GM23248 (cell line): ENCODE measurements around the gene ZSWIM4. TPM values are rescaled to one million over a fixed set of nuclear protein-coding genes. Genes with fewer than 3 reads are reported as not detected.

Source experiments
- DNase-seq: peaks from one replicate; pipeline ENCODE4 v3.0.0-alpha.2; 2015
- H2AFZ ChIP-seq: fragments of 200-600 bp; sonication (generic); 2 replicates; pipeline ENCODE4 v1.6.1; 2016; ENCODE audit warnings: antibody characterized with exemption
- H3F3A ChIP-seq: fragments of 200-600 bp; sonication (generic); 2 replicates; pipeline ENCODE4 v1.6.1; 2016; ENCODE audit warnings: mild to moderate bottlenecking, antibody characterized with exemption, mixed run types; ENCODE audit not compliant: insufficient read depth
- H3K27ac ChIP-seq: fragments of 200-600 bp; sonication (generic); 2 replicates; pipeline ENCODE4 v1.5.1; 2016; ENCODE audit warnings: mild to moderate bottlenecking
- H3K27me3 ChIP-seq: fragments of 200-600 bp; sonication (generic); replicated peaks from 2 replicates; pipeline ENCODE4 v1.6.1; 2016; ENCODE audit warnings: mild to moderate bottlenecking; ENCODE audit not compliant: insufficient read depth
- H3K36me3 ChIP-seq: fragments of 200-600 bp; sonication (generic); 2 replicates; pipeline ENCODE4 v1.6.1; 2016; ENCODE audit warnings: low read depth, mild to moderate bottlenecking
- H3K4me1 ChIP-seq: fragments of 200-600 bp; sonication (generic); 2 replicates; pipeline ENCODE4 v1.6.1; 2016; ENCODE audit warnings: mild to moderate bottlenecking; ENCODE audit not compliant: insufficient read depth
- H3K4me2 ChIP-seq: fragments of 200-600 bp; sonication (generic); one replicate; pipeline ENCODE4 v1.6.1; 2016; ENCODE audit warnings: mild to moderate bottlenecking; ENCODE audit not compliant: unreplicated experiment
- H3K4me3 ChIP-seq: fragments of 200-600 bp; sonication (generic); 2 replicates; pipeline ENCODE4 v1.5.1; 2016; ENCODE audit warnings: mild to moderate bottlenecking
- H3K79me2 ChIP-seq: fragments of 200-600 bp; sonication (generic); 2 replicates; pipeline ENCODE4 v1.6.1; 2016; ENCODE audit warnings: mild to moderate bottlenecking; ENCODE audit not compliant: insufficient read depth
- H3K9ac ChIP-seq: fragments of 200-600 bp; sonication (generic); 2 replicates; pipeline ENCODE4 v1.6.1; 2016; ENCODE audit warnings: mild to moderate bottlenecking
- H3K9me2 ChIP-seq: fragments of 200-600 bp; sonication (generic); 2 replicates; pipeline ENCODE4 v1.6.1; 2016; ENCODE audit warnings: mixed run types, mild to moderate bottlenecking, moderate library complexity; ENCODE audit not compliant: insufficient read depth
- H3K9me3 ChIP-seq: fragments of 200-600 bp; sonication (generic); one replicate; pipeline ENCODE4 v1.6.1; 2017; ENCODE audit warnings: low read depth
- H4K20me1 ChIP-seq: fragments of 200-600 bp; sonication (generic); 2 replicates; pipeline ENCODE4 v1.6.0; 2016; ENCODE audit not compliant: insufficient read depth
- EZH2 ChIP-seq: fragments of 200-600 bp; sonication (generic); IDR thresholded peaks from 2 replicates; pipeline ENCODE4 v1.6.1; 2018; ENCODE audit warnings: antibody characterized with exemption, mild to moderate bottlenecking; ENCODE audit not compliant: insufficient read depth, poor library complexity, severe bottlenecking
- EZH2phosphoT487 ChIP-seq: fragments of 200-600 bp; sonication (generic); IDR thresholded peaks from 2 replicates; pipeline ENCODE4 v1.6.1; 2018; ENCODE audit warnings: antibody characterized with exemption, moderate library complexity, mild to moderate bottlenecking, low read depth; ENCODE audit not compliant: insufficient read depth
- WGBS, 2 experiments: methylation state at CpG; one replicate each; pipeline ENCODE4 v1.1.6; 2015 to 2017; ENCODE audit warnings: low lambda C conversion rate in 2 of 2, low coverage in 1 of 2; ENCODE audit errors: missing lambda C conversion rate in 2 of 2; 5-methylcytosine and 5-hydroxymethylcytosine counted together
- in situ Hi-C: fragments of 300-500 bp; cut with MboI; formaldehyde crosslinking; loops from 2 replicates; pipeline ENCODE4 v1.15.0; 2020
- polyA plus RNA-seq: library from polyadenylated mRNA; unstranded; fragments of >200 nt; fragmentation: Nextera tagmentation; extraction: Ambion mirVana; gene quantifications from 2 replicates; pipeline ENCODE4 v1.2.1, GENCODE V29; 2016
- total RNA-seq: library from RNA; depleted of rRNA; stranded (reverse); fragments of >200 nt; shearing (Covaris generic); gene quantifications from 2 replicates; pipeline ENCODE4 v1.2.3, GENCODE V29; 2014

ZSWIM4 gene
- total and polyA plus RNA-seq, 2 experiments from 2014 or later: 0.81 to 2.9 TPM

DNA sequence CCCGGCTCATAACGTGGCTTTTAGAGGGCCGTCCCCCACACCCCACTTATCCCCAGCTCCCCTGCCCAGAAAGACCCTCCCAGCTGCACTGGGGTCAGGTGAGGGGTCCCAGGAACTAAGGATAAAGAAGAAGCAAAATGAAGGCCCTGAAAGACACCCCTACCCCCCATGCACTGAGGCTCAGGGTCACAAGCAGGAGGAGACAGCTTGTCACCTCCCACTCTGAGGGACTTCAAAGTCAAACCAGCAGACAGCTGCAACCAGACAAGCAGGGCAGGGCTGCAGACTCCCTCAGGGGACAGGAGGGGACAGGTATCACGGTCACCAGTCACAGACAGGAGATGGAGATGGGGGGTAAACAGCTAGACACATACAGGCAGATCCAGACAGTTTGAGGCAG lies 75.6 kb downstream of the ZSWIM4 start:
- Histone ChIP-seq H3K79me2 (no peaks in the 10 kb centered on the region), H3F3A (no peaks in the 10 kb centered on the region), H3K9me3 (no peaks in the 10 kb centered on the region), H3K4me3 (no peak overlapping the region), H3K9ac (no peak overlapping the region), H3K27ac (no peak overlapping the region), H3K36me3 (no peaks in the 10 kb centered on the region), H4K20me1 (no peaks in the 10 kb centered on the region), H3K4me1 (no peaks in the 10 kb centered on the region), H3K27me3 (no peaks in the 10 kb centered on the region), H3K4me2 (no peak overlapping the region), H2AFZ (no peak overlapping the region), H3K9me2 (no peaks in the 10 kb centered on the region)
- TF ChIP-seq EZH2 (no peak), EZH2phosphoT487 (no peak)
- WGBS, 2 experiments: 98 to 100% methylated on average over 4 of the region's 4 CpGs
- in situ Hi-C loops: no loop called here
- DNase-seq: no peak

DNA sequence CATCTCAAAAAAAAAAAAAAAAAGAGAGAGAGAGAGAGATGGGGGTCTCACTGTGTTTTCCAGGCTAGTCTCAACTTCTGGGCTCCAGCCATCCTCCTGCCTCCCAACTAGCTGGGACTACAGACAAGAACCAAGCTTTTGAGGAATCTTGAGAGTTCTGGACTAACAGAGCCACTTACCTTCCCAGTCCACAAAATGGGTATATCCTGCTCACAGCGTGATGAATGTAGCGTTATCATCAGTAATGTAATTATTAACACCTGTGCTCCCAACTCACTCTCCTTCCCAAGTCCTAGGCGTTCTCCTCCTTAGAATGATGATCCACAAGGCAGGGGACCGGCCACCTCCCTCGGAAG lies 77.1 kb downstream of the ZSWIM4 start:
- Histone ChIP-seq H3K9ac (no peak overlapping the region), H3K9me2 (no peaks in the 10 kb centered on the region), H3K4me2 (no peak overlapping the region), H3F3A (no peaks in the 10 kb centered on the region), H3K36me3 (no peaks in the 10 kb centered on the region), H3K4me3 (no peak overlapping the region), H4K20me1 (no peaks in the 10 kb centered on the region), H3K4me1 (no peaks in the 10 kb centered on the region), H3K27me3 (no peaks in the 10 kb centered on the region), H3K9me3 (no peaks in the 10 kb centered on the region), H3K79me2 (no peaks in the 10 kb centered on the region), H3K27ac (no peak overlapping the region), H2AFZ (no peak overlapping the region)
- DNase-seq: no peak
- TF ChIP-seq EZH2 (no peak), EZH2phosphoT487 (no peak)
- in situ Hi-C loops: no loop called here
- 94 to 97% methylated on average over 5 of the region's 5 CpGs for WGBS, 2 experiments

DNA sequence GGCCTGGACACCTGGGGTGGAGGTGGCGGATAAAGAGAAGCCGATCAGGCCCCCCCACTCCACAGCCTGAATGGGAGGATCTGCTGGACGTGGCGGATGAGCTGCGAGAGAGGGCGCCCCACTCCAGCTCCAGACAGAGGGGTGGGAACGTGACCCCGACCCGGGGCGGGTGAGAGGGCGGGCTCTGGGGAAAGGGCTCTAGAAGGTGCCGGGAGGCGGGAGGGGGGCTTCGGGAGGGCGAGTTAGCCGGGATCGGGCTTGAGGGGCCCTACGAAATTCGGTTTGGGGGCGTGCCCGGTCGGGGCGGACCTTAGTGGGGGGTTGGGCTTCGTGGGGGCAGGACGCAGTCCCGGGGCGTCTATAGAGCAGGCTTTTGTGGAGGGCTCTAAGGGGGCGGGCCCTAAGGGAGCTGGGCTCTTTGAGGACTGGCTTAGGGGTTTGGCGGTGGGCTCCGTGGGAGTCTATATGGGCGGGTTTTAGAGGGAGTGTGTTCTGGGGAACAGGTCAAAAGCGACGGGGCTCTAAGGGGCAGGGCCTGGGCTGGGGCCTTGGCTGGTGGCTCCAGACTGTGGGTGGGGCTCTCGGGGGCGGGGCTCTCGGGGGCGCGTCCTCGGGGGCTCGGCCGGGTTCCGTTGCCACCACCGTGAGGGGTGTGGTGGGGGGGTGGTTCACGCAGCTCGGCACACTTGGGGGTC lies 77.6 kb downstream of the ZSWIM4 start:
- Histone ChIP-seq H3K9ac (no peak overlapping the region), H4K20me1 (no peaks in the 10 kb centered on the region), H3K9me3 (no peaks in the 10 kb centered on the region), H3K9me2 (no peaks in the 10 kb centered on the region), H3K79me2 (no peaks in the 10 kb centered on the region), H3K4me1 (no peaks in the 10 kb centered on the region), H3K4me2 (no peak overlapping the region), H3K27me3 (no peaks in the 10 kb centered on the region), H3F3A (no peaks in the 10 kb centered on the region), H2AFZ (peak overlapping the region; percentile 42; the same call in 1 of the 2 replicates), H3K36me3 (no peaks in the 10 kb centered on the region), H3K27ac (no peak overlapping the region), H3K4me3 (0 out of 2 replicates have a peak overlapping the region, but pooled peaks have one; percentile 2)
- DNase-seq: no peak
- in situ Hi-C loops: no loop called here
- 21 to 31% methylated on average over 19 to 41 of the region's 45 CpGs for WGBS, 2 experiments
- no peak for TF ChIP-seq EZH2phosphoT487
- TF ChIP-seq EZH2: no peak

- Histone ChIP-seq H3K27me3 (no peaks in the 10 kb centered on the region), H4K20me1 (no peaks in the 10 kb centered on the region), H3F3A (no peaks in the 10 kb centered on the region), H2AFZ (peak overlapping the region; percentile 46), H3K4me3 (no peak overlapping the region), H3K9ac (no peak overlapping the region), H3K27ac (no peak overlapping the region), H3K36me3 (no peaks in the 10 kb centered on the region), H3K9me3 (no peaks in the 10 kb centered on the region), H3K4me1 (no peaks in the 10 kb centered on the region), H3K79me2 (no peaks in the 10 kb centered on the region), H3K4me2 (no peak overlapping the region), H3K9me2 (no peaks in the 10 kb centered on the region)
- in situ Hi-C loops: no loop called here
- DNase-seq: no peak
- TF ChIP-seq EZH2: no peak
- no peak for TF ChIP-seq EZH2phosphoT487
- 33% methylated on average over 27 to 35 of the region's 35 CpGs for WGBS, 2 experiments
Observed at GRCh38 chr19:13873834-13874515, 78.7 kb downstream of the ZSWIM4 start.
